ENCODE results near the gene FAT3.

The FAT3 gene

GRCh38 chr11:92206441-92206840, 18.2 kb upstream of the FAT3 start:
- H3K4me3 ChIP-seq (ENCODE audit: severe bottlenecking), result no peak overlapping the region
- DNase-seq (ENCODE audit: low spot score), result no peak
- TF ChIP-seq, protein P1, sequence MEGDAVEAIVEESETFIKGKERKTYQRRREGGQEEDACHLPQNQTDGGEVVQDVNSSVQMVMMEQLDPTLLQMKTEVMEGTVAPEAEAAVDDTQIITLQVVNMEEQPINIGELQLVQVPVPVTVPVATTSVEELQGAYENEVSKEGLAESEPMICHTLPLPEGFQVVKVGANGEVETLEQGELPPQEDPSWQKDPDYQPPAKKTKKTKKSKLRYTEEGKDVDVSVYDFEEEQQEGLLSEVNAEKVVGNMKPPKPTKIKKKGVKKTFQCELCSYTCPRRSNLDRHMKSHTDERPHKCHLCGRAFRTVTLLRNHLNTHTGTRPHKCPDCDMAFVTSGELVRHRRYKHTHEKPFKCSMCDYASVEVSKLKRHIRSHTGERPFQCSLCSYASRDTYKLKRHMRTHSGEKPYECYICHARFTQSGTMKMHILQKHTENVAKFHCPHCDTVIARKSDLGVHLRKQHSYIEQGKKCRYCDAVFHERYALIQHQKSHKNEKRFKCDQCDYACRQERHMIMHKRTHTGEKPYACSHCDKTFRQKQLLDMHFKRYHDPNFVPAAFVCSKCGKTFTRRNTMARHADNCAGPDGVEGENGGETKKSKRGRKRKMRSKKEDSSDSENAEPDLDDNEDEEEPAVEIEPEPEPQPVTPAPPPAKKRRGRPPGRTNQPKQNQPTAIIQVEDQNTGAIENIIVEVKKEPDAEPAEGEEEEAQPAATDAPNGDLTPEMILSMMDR (IDR thresholded peaks at IDR 0.05; ENCODE audit: poor library complexity, severe bottlenecking), result no peak
- H3K36me3 ChIP-seq (ENCODE audit: low read depth), result no peaks in the 10 kb centered on the region
- no peak overlapping the region for H3K27ac ChIP-seq (ENCODE audit: poor library complexity, severe bottlenecking)
- H3K9me3 ChIP-seq (ENCODE audit: severe bottlenecking), result no peaks in the 10 kb centered on the region
- no peaks in the 10 kb centered on the region for H3K4me1 ChIP-seq (ENCODE audit: insufficient read depth, poor library complexity, severe bottlenecking)
- H3K27me3 ChIP-seq (ENCODE audit: insufficient read depth, poor library complexity, severe bottlenecking), result no peaks in the 10 kb centered on the region
- ATAC-seq (ENCODE audit: low read depth), result no peak

GRCh38 chr11:92211576-92212167, 12.9 kb upstream of the FAT3 start:
- TF ChIP-seq, protein P1 (IDR thresholded peaks at IDR 0.05; ENCODE audit: poor library complexity, severe bottlenecking), result peak; percentile 33
- Histone ChIP-seq H3K36me3 (ENCODE audit: low read depth) (no peaks in the 10 kb centered on the region), H3K4me3 (ENCODE audit: severe bottlenecking) (no peak overlapping the region), H3K27ac (ENCODE audit: poor library complexity, severe bottlenecking) (no peak overlapping the region), H3K27me3 (ENCODE audit: insufficient read depth, poor library complexity, severe bottlenecking) (no peaks in the 10 kb centered on the region), H3K9me3 (ENCODE audit: severe bottlenecking) (no peaks in the 10 kb centered on the region), H3K4me1 (ENCODE audit: insufficient read depth, poor library complexity, severe bottlenecking) (no peaks in the 10 kb centered on the region)
- ATAC-seq (ENCODE audit: low read depth) (peak; percentile 88), DNase-seq (ENCODE audit: low spot score) (no peak)

DNA sequence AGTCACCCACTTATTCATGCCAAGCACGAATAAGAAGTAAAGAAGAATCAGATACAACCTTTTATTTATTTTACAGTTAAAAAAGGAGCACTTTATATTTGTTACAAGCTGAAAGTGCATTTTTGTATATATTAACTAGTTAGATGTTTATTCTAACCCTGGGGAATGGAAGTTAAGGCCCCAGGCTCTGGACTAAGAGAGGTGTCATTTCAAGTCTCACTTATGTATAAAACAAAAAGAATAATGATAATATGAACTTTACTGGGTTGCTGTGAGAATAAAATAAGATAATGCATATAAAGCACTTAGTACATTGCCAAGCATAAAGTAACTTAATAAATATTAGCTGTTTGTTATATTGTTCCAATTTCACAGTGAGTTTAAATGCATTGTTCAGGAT, 12.1 kb upstream of the FAT3 start:
- Histone ChIP-seq H3K27ac (ENCODE audit: poor library complexity, severe bottlenecking) (no peak overlapping the region), H3K36me3 (ENCODE audit: low read depth) (no peaks in the 10 kb centered on the region), H3K4me1 (ENCODE audit: insufficient read depth, poor library complexity, severe bottlenecking) (no peaks in the 10 kb centered on the region), H3K4me3 (ENCODE audit: severe bottlenecking) (no peak overlapping the region), H3K9me3 (ENCODE audit: severe bottlenecking) (no peaks in the 10 kb centered on the region), H3K27me3 (ENCODE audit: insufficient read depth, poor library complexity, severe bottlenecking) (no peaks in the 10 kb centered on the region)
- TF ChIP-seq, protein P1 (IDR thresholded peaks at IDR 0.05; ENCODE audit: poor library complexity, severe bottlenecking), result no peak
- ATAC-seq (ENCODE audit: low read depth) (no peak), DNase-seq (ENCODE audit: low spot score) (no peak)

- Histone ChIP-seq H3K4me1 (ENCODE audit: insufficient read depth, poor library complexity, severe bottlenecking) (no peaks in the 10 kb centered on the region), H3K27ac (ENCODE audit: poor library complexity, severe bottlenecking) (no peak overlapping the region), H3K9me3 (ENCODE audit: severe bottlenecking) (no peaks in the 10 kb centered on the region), H3K4me3 (ENCODE audit: severe bottlenecking) (no peak overlapping the region), H3K36me3 (ENCODE audit: low read depth) (no peaks in the 10 kb centered on the region), H3K27me3 (ENCODE audit: insufficient read depth, poor library complexity, severe bottlenecking) (no peaks in the 10 kb centered on the region)
- DNase-seq (ENCODE audit: low spot score), result no peak
- ATAC-seq (ENCODE audit: low read depth), result no peak
- TF ChIP-seq, protein P1 (IDR thresholded peaks at IDR 0.05; ENCODE audit: poor library complexity, severe bottlenecking), result no peak
These were observed 7.8 kb upstream of the FAT3 start for GRCh38 chr11:92216789-92217188.

GRCh38 chr11:92219476-92219875, 5.1 kb upstream of the FAT3 start:
- H3K36me3 ChIP-seq (ENCODE audit: low read depth), result no peaks in the 10 kb centered on the region
- no peaks in the 10 kb centered on the region for H3K9me3 ChIP-seq (ENCODE audit: severe bottlenecking)
- DNase-seq (ENCODE audit: low spot score), result no peak
- peaks cover 10% of the 10 kb centered on the region for H3K27me3 ChIP-seq (ENCODE audit: insufficient read depth, poor library complexity, severe bottlenecking)
- TF ChIP-seq, protein P1 (IDR thresholded peaks at IDR 0.05; ENCODE audit: poor library complexity, severe bottlenecking), result no peak
- H3K4me1 ChIP-seq (ENCODE audit: insufficient read depth, poor library complexity, severe bottlenecking), result no peaks in the 10 kb centered on the region
- no peak for ATAC-seq (ENCODE audit: low read depth)
- H3K4me3 ChIP-seq (ENCODE audit: severe bottlenecking), result no peak overlapping the region
- no peak overlapping the region for H3K27ac ChIP-seq (ENCODE audit: poor library complexity, severe bottlenecking)
